IMR-90 (cell line): ENCODE measurements around the gene FOXQ1. TPM values are rescaled to one million over a fixed set of nuclear protein-coding genes. Genes with fewer than 3 reads are reported as not detected.

Experiments used
- ATAC-seq: fragments of 200-7000 bp; cut with Tn5 transposase; 2 replicates; pipeline ENCODE4 v1.9.1; 2020; ENCODE audit warnings: low read depth, mild to moderate bottlenecking, moderate library complexity
- BruUV-seq: library from RNA; stranded (reverse); fragments of 400-500 nt; replicated peaks from 2 replicates; lab custom pipeline; 2021; lab: Mats Ljungman, UMichigan
- CTCF ChIA-PET: fragments of 300-600 bp; formaldehyde crosslinking; extraction: SDS; loops from one replicate; lab custom pipeline; 2021; ENCODE audit warnings: antibody characterized with exemption; lab: Yijun Ruan, JAX
- POLR2A ChIA-PET: fragments of 300-600 bp; sonication (Branson Sonifier 250); formaldehyde crosslinking; loops from one replicate; lab custom pipeline; 2022; ENCODE audit warnings: antibody characterized with exemption; ENCODE audit not compliant: unreplicated experiment; lab: Charles Lee
- DNase-seq: peaks from one replicate; pipeline ENCODE4 v3.0.0; 2013
- H2AFZ ChIP-seq: replicated peaks from 2 replicates; pipeline ENCODE3; 2013; ENCODE audit warnings: low read length, mild to moderate bottlenecking; ENCODE audit not compliant: poor library complexity
- H2AK5ac ChIP-seq: 2 replicates; pipeline ENCODE4 v1.6.1; 2013; ENCODE audit warnings: low read depth, low read length, inconsistent platforms
- H2AK9ac ChIP-seq: replicated peaks from 2 replicates; pipeline ENCODE3; 2013; ENCODE audit warnings: mild to moderate bottlenecking, low read depth, low read length, moderate library complexity; ENCODE audit not compliant: poor library complexity
- H2BK120ac ChIP-seq: 2 replicates; pipeline ENCODE4 v1.6.1; 2013; ENCODE audit warnings: low read depth, low read length, inconsistent platforms
- H2BK15ac ChIP-seq: 3 replicates; pipeline ENCODE4 v1.6.1; 2013; ENCODE audit warnings: low read depth, low read length, inconsistent platforms
- H2BK20ac ChIP-seq: 2 replicates; pipeline ENCODE4 v1.6.1; 2013; ENCODE audit warnings: low read depth, mild to moderate bottlenecking, inconsistent platforms, low read length, moderate library complexity
- H2BK5ac ChIP-seq: 2 replicates; pipeline ENCODE4 v1.6.1; 2013; ENCODE audit warnings: mild to moderate bottlenecking, low read depth, low read length, inconsistent platforms; ENCODE audit not compliant: poor library complexity, severe bottlenecking
- H3K14ac ChIP-seq: replicated peaks from 2 replicates; pipeline ENCODE4 v1.6.1; 2013; ENCODE audit warnings: low read depth, low read length, inconsistent platforms
- H3K18ac ChIP-seq: 2 replicates; pipeline ENCODE4 v1.6.1; 2013; ENCODE audit warnings: low read depth, low read length, control low read depth
- H3K23ac ChIP-seq: 2 replicates; pipeline ENCODE4 v1.6.1; 2013; ENCODE audit warnings: low read depth, low read length, inconsistent platforms
- H3K27ac ChIP-seq: 2 replicates; pipeline ENCODE4 v1.5.1; 2013; ENCODE audit warnings: mild to moderate bottlenecking, control low read depth, low read length; ENCODE audit not compliant: insufficient read depth
- H3K27me3 ChIP-seq: 2 replicates; pipeline ENCODE4 v1.6.1; 2013; ENCODE audit warnings: low read length; ENCODE audit not compliant: control insufficient read depth, insufficient read depth
- H3K36me3 ChIP-seq: 2 replicates; pipeline ENCODE4 v1.6.1; 2013; ENCODE audit warnings: low read length, mixed read lengths; ENCODE audit not compliant: control insufficient read depth, insufficient read depth
- H3K4ac ChIP-seq: 2 replicates; pipeline ENCODE4 v1.6.1; 2013; ENCODE audit warnings: low read depth, low read length, inconsistent platforms
- H3K4me1 ChIP-seq: 2 replicates; pipeline ENCODE4 v1.6.1; 2013; ENCODE audit warnings: low read length, mixed read lengths; ENCODE audit not compliant: control insufficient read depth, insufficient read depth
- H3K4me2 ChIP-seq: 2 replicates; pipeline ENCODE4 v1.6.1; 2013; ENCODE audit warnings: low read depth, mild to moderate bottlenecking, control low read depth, low read length, moderate library complexity
- H3K4me3 ChIP-seq: 2 replicates; pipeline ENCODE4 v1.5.1; 2013; ENCODE audit warnings: low read depth, mild to moderate bottlenecking, control low read depth, low read length, moderate library complexity; ENCODE audit not compliant: insufficient read depth
- H3K56ac ChIP-seq: 2 replicates; pipeline ENCODE4 v1.6.1; 2013; ENCODE audit warnings: low read length, inconsistent platforms; ENCODE audit not compliant: insufficient read depth; ENCODE audit errors: extremely low read depth
- H3K79me1 ChIP-seq, 2 experiments: 2 replicates each; pipeline ENCODE4 v1.6.1; 2013; ENCODE audit warnings: low read length in 2 of 2, inconsistent platforms in 1 of 2, low read depth in 1 of 2
- H3K9ac ChIP-seq: 2 replicates; pipeline ENCODE4 v1.6.1; 2013; ENCODE audit warnings: low read depth, low read length, control low read depth
- H3K9me1 ChIP-seq: 2 replicates; pipeline ENCODE4 v1.6.1; 2013; ENCODE audit warnings: low read length, inconsistent platforms; ENCODE audit not compliant: insufficient read depth
- H3K9me3 ChIP-seq: 2 replicates; pipeline ENCODE4 v1.6.1; 2013; ENCODE audit warnings: low read length; ENCODE audit not compliant: control insufficient read depth, insufficient read depth
- H4K20me1 ChIP-seq: 2 replicates; pipeline ENCODE4 v1.6.1; 2013; ENCODE audit warnings: low read length, inconsistent platforms; ENCODE audit not compliant: insufficient read depth
- H4K5ac ChIP-seq: 2 replicates; pipeline ENCODE4 v1.6.1; 2013; ENCODE audit warnings: mild to moderate bottlenecking, low read depth, low read length, control low read depth
- H4K8ac ChIP-seq, 2 experiments: 2 replicates each; pipeline ENCODE4 v1.6.1; 2013; ENCODE audit warnings: low read depth in 2 of 2, low read length in 2 of 2, control low read depth in 1 of 2, inconsistent platforms in 1 of 2
- H4K91ac ChIP-seq: 2 replicates; pipeline ENCODE4 v1.6.1; 2013; ENCODE audit warnings: low read depth, low read length, inconsistent platforms; ENCODE audit not compliant: insufficient read depth
- MAFK ChIP-seq: IDR thresholded peaks from 2 replicates; pipeline ENCODE4 v1.6.1; 2012; ENCODE audit warnings: low read depth, low read length, improper control_type of control experiment
- MAZ ChIP-seq: IDR thresholded peaks from 2 replicates; pipeline ENCODE4 v1.6.1; 2012; ENCODE audit warnings: low read depth, mild to moderate bottlenecking, low read length, improper control_type of control experiment, moderate library complexity, borderline replicate concordance
- NFE2L2 ChIP-seq: fragments of 150-350 bp; IDR thresholded peaks from 2 replicates; pipeline ENCODE4 v1.6.1; 2016; ENCODE audit warnings: low read depth, mild to moderate bottlenecking, low read length
- RAD21 ChIP-seq: IDR thresholded peaks from 2 replicates; pipeline ENCODE4 v1.6.1; 2012; ENCODE audit warnings: low read length, improper control_type of control experiment
- RCOR1 ChIP-seq: IDR thresholded peaks from 2 replicates; pipeline ENCODE4 v1.6.1; 2012; ENCODE audit warnings: mild to moderate bottlenecking, low read length, improper control_type of control experiment; ENCODE audit not compliant: insufficient replicate concordance
- RFX5 ChIP-seq: IDR thresholded peaks from 2 replicates; pipeline ENCODE4 v1.8.0; 2012; ENCODE audit warnings: low read depth, mild to moderate bottlenecking, low read length, moderate library complexity
- WGBS, 2 experiments: methylation state at CpG; one replicate each; pipeline versions ENCODE4 v1.1.5 to v1.1.7; 2013; ENCODE audit warnings: missing lambda C conversion rate in 2 of 2; ENCODE audit not compliant: insufficient read length in 1 of 2; ENCODE audit errors: extremely low coverage in 2 of 2; 5-methylcytosine and 5-hydroxymethylcytosine counted together
- dilution Hi-C: fragments of 300-500 bp; cut with HindIII; formaldehyde crosslinking; loops from one replicate; pipeline ENCODE4 v1.14.3; 2018; ENCODE audit warnings: low sequenced_read_pairs; ENCODE audit not compliant: unreplicated experiment
- in situ Hi-C: fragments of 300-500 bp; cut with MboI; formaldehyde crosslinking; loops from 3 replicates; pipeline ENCODE4 v1.14.3; 2019; ENCODE audit warnings: low sequenced_read_pairs, inconsistent platforms, mixed read lengths
- intact Hi-C: fragments of 100-400 bp; cut with micrococcal nuclease; formaldehyde crosslinking; loops from 2 replicates; pipeline ENCODE4 v1.10.0; 2022
- polyA plus RNA-seq, 3 experiments: library from polyadenylated mRNA; depleted of rRNA; stranded (reverse); fragments of >200 nt; gene quantifications; 2 replicates each; pipeline ENCODE4 v1.2.3, GENCODE V29; 2012; ENCODE audit warnings: low replicate concordance in 1 of 3
- total RNA-seq: library from RNA; depleted of rRNA; stranded (reverse); fragments of >200 nt; gene quantifications from 2 replicates; pipeline ENCODE4 v1.2.3, GENCODE V29; 2012

The FOXQ1 gene
- total and polyA plus RNA-seq, 2 of the 4 experiments (the other 2 are of a cell fraction) = not detected

GRCh38 chr6:1327630-1328029, 15.7 kb downstream of the FOXQ1 start:
- Histone ChIP-seq H2BK120ac (no peak overlapping the region), H3K4me1 (peaks cover 23% of the 10 kb centered on the region), H2AK5ac (no peak overlapping the region), H4K91ac (no peak overlapping the region), H3K36me3 (no peaks in the 10 kb centered on the region), H4K8ac (no peak overlapping the region), H3K23ac (no peak overlapping the region), H3K79me1 (no peaks in the 10 kb centered on the region), H3K56ac (no peak overlapping the region), H3K9me3 (no peaks in the 10 kb centered on the region), H3K9me1 (peaks cover 23% of the 10 kb centered on the region), H3K14ac (no peak overlapping the region), H2AK9ac (no peak overlapping the region), H3K4ac (no peak overlapping the region), H2BK20ac (no peak overlapping the region), H3K4me3 (no peak overlapping the region), H3K27me3 (no peaks in the 10 kb centered on the region), H3K18ac (no peak overlapping the region), H3K4me2 (no peak overlapping the region), H2BK15ac (no peak overlapping the region), H2AFZ (peak overlapping the region; percentile 38), H2BK5ac (no peak overlapping the region), H3K9ac (no peak overlapping the region), H4K20me1 (no peaks in the 10 kb centered on the region), H4K5ac (no peak overlapping the region), H3K27ac (no peak overlapping the region)
- CTCF ChIA-PET = interaction anchor here (0.8 kb wide), 1 partner anchor 9 kb away, joined by 3 read pairs; no protein-coding TSS in a partner anchor
- peak; percentile 33; the same call in 1 of the 2 replicates for ATAC-seq
- POLR2A ChIA-PET = no interaction called here
- no peak for TF ChIP-seq MAFK
- TF ChIP-seq RAD21 = no peak
- TF ChIP-seq RFX5 = no peak
- TF ChIP-seq NFE2L2 = no peak
- no peak for TF ChIP-seq MAZ
- TF ChIP-seq RCOR1 = no peak
- peak; percentile 30 for DNase-seq
- intact Hi-C loops = no loop called here
- in situ Hi-C loops = no loop called here
- dilution Hi-C loops = no loop called here
- BruUV-seq = no TSS peak
- WGBS, 2 experiments = 55% methylated on average over 2 of the region's 8 CpGs; no CpG with 5 or more reads in 1 of the 2 experiments
